C4-2B (cell line): ENCODE results near the gene PDE6A.

Source experiments
- CTCF ChIP-seq: fragments of 450-650 bp; conservative IDR thresholded peaks from 2 replicates; pipeline ENCODE4 v1.5.1; 2017; ENCODE audit warnings: mild to moderate bottlenecking
- ZFX ChIP-seq: fragments of 450-650 bp; IDR thresholded peaks from 2 replicates; pipeline ENCODE4 v1.6.1; 2017

GRCh38 chr5:149979896-149980295 lies 35.3 kb upstream of the PDE6A start:
- no peak for TF ChIP-seq CTCF
- TF ChIP-seq ZFX = no peak
